GM06990 (cell line): ENCODE results near the gene AKT3.

Experiments used
- DNase-seq: peaks from one replicate; pipeline ENCODE4 v3.0.0-alpha.2; 2011; ENCODE audit not compliant: insufficient read length; ENCODE audit errors: extremely low read depth
- H3K27me3 ChIP-seq: replicated peaks from 2 replicates; pipeline ENCODE4 v1.6.0; 2011; ENCODE audit warnings: low read length; ENCODE audit not compliant: control insufficient read depth, insufficient read depth
- H3K36me3 ChIP-seq: 2 replicates; pipeline ENCODE4 v1.5.1; 2011; ENCODE audit warnings: low read length; ENCODE audit not compliant: control insufficient read depth, insufficient read depth
- H3K4me3 ChIP-seq: replicated peaks from 2 replicates; pipeline ENCODE4 v1.5.1; 2011; ENCODE audit warnings: low read depth, mild to moderate bottlenecking, control low read depth, low read length
- TF ChIP-seq, protein P1 (sequence below): IDR thresholded peaks from 2 replicates; pipeline ENCODE4 v1.5.1; 2011; ENCODE audit warnings: low read length, control low read depth, mild to moderate bottlenecking, inconsistent platforms; ENCODE audit not compliant: insufficient read depth, poor library complexity, severe bottlenecking

AKT3 gene

DNA sequence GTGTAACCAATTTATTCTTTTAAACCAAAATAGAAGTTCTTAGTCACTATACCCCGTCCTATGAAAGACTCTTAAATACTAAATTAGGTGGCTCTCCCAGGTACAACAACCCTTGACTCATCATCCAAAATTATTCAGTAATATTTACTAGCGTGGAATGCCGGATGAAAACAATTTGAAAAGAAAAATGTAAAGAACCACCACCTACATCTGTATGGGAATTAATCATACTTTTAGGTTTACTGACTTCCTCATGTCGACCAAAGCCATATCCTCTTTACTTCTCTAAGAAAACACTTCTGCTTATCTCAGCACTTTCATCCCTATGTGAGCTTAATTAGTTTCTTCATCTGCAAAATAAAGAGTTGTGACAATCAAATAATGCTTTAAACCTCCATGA, 139.6 kb downstream of the AKT3 start:
- TF ChIP-seq, protein P1, sequence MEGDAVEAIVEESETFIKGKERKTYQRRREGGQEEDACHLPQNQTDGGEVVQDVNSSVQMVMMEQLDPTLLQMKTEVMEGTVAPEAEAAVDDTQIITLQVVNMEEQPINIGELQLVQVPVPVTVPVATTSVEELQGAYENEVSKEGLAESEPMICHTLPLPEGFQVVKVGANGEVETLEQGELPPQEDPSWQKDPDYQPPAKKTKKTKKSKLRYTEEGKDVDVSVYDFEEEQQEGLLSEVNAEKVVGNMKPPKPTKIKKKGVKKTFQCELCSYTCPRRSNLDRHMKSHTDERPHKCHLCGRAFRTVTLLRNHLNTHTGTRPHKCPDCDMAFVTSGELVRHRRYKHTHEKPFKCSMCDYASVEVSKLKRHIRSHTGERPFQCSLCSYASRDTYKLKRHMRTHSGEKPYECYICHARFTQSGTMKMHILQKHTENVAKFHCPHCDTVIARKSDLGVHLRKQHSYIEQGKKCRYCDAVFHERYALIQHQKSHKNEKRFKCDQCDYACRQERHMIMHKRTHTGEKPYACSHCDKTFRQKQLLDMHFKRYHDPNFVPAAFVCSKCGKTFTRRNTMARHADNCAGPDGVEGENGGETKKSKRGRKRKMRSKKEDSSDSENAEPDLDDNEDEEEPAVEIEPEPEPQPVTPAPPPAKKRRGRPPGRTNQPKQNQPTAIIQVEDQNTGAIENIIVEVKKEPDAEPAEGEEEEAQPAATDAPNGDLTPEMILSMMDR = no peak
- H3K4me3 ChIP-seq = no peak overlapping the region
- no peaks in the 10 kb centered on the region for H3K36me3 ChIP-seq
- no peaks in the 10 kb centered on the region for H3K27me3 ChIP-seq
- no peak for DNase-seq

DNA sequence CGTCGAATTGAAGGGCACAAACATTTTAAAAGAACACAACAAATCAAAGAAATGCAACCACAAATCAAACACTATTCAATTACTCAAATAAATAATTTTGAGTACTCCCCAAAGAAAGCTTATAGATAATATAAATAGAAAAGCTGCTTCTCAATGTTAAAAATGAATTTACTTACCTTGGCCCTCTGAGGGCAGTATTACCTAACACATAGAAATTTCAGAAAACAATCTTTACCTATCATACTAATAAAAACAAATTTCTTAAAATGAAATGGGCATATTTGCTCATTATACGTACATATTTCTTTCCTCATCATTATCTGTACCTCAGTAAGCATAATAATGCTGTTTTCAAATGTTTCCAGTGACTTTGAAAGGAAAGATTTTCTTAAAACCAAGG, 141.8 kb downstream of the AKT3 start:
- DNase-seq = no peak
- H3K36me3 ChIP-seq = no peaks in the 10 kb centered on the region
- no peak overlapping the region for H3K4me3 ChIP-seq
- no peaks in the 10 kb centered on the region for H3K27me3 ChIP-seq
- TF ChIP-seq, protein P1 = no peak

DNA sequence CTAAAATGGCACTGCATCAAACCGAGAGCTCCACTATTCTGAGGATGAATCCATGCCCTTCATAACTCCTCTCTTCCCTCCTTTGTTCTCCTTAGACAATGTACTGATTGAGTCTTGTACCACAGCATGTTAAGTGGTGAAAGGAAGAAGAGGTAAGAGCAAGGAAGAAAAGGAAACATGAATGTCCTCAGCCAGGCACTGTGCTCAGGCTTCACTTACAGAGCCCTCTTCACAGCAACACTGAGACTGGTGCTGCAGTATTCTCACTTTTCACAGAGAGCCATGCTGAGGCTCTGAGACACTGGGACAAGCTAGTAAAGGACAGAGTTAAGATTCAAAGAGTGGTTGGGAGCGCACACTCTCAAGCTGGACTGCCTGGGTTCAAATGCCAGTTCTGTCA, 143.5 kb downstream of the AKT3 start:
- TF ChIP-seq, protein P1 = no peak
- Histone ChIP-seq H3K4me3 (no peak overlapping the region), H3K36me3 (no peaks in the 10 kb centered on the region), H3K27me3 (no peaks in the 10 kb centered on the region)
- DNase-seq = no peak

DNA sequence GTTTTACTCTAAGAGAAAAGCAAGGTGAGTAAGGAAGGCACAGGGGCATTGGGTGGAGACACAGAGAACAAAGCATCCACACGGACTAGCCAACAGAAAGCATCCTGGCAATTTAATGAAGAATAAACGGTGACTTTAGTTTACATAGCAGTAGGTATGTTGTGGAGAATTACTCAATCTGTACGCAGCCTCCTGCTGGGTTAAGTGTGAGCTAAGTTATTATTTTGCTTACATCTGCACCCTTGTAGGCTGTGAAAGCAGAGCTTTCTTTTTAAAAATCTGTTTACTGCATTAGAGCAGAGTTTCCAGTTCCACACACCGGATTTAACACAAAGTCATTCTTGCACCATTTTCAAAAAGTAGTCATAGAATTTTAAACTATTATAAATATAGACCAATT, 144.5 kb downstream of the AKT3 start:
- Histone ChIP-seq H3K4me3 (no peak overlapping the region), H3K27me3 (no peaks in the 10 kb centered on the region), H3K36me3 (no peaks in the 10 kb centered on the region)
- TF ChIP-seq, protein P1 = no peak
- DNase-seq = no peak

DNA sequence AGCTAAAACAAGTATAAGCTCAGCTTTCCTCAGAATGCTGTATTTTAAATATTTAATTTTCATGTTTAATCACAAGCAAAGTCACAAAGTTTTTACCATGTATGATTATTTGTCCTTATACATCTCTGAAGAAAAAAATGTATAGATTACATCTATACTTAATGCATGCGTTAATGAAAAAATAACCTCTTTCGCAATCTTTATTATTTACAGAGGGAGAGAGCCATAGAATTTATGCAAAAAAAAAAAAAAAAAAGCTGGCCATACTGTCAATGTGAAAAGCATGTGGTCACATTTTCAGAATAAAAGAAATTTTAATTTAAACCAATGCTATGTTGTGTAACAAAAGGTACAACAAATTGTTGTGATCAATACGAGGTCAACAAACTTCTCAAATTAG, 148.2 kb downstream of the AKT3 start:
- TF ChIP-seq, protein P1 = no peak
- H3K36me3 ChIP-seq = no peaks in the 10 kb centered on the region
- no peak overlapping the region for H3K4me3 ChIP-seq
- DNase-seq = no peak
- no peaks in the 10 kb centered on the region for H3K27me3 ChIP-seq

DNA sequence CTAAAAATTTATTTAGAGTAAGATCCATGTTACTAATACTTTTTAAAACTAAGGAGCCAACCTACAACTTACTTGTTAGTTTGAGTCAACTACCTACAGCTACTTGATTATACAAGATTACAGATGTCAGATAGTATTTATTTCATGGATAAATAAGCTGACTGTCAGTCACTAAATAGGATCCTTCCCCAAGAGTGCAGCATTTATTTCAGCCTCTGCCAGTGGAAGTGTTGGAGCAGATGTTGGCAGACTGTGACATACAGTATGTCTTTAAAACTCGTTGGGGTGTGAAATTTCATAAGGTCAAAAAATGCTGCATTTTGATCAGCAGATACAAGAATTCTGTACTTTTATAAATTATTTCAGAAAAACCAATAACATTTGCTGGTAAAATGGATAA, 156.2 kb downstream of the AKT3 start:
- Histone ChIP-seq H3K36me3 (no peaks in the 10 kb centered on the region), H3K4me3 (no peak overlapping the region), H3K27me3 (no peaks in the 10 kb centered on the region)
- TF ChIP-seq, protein P1 = no peak
- DNase-seq = no peak
